RWPE2 (cell line): ENCODE measurements around the gene TECTA.

Source experiments
- ATAC-seq: fragments of 200-7000 bp; cut with Tn5 transposase; 3 replicates; pipeline ENCODE4 v1.9.1; 2021; ENCODE audit warnings: low read depth
- DNase-seq: peaks from one replicate; pipeline ENCODE4 v3.0.0-alpha.2; 2020; ENCODE audit warnings: low spot score
- H3K27ac ChIP-seq: fragments of 450-650 bp; 2 replicates; pipeline ENCODE4 v1.5.1; 2017; ENCODE audit warnings: mild to moderate bottlenecking; ENCODE audit not compliant: poor library complexity, severe bottlenecking
- H3K27me3 ChIP-seq: fragments of 250-450 bp; sonication (Bioruptor Pico); 2 replicates; pipeline ENCODE4 v1.5.1; 2021; ENCODE audit warnings: mild to moderate bottlenecking, moderate library complexity; ENCODE audit not compliant: insufficient read depth, poor library complexity, severe bottlenecking
- H3K36me3 ChIP-seq: fragments of 250-450 bp; sonication (Bioruptor Pico); 2 replicates; pipeline ENCODE4 v1.5.1; 2020; ENCODE audit warnings: low read depth, mild to moderate bottlenecking, moderate library complexity
- H3K4me1 ChIP-seq: fragments of 250-450 bp; sonication (Bioruptor Pico); 2 replicates; pipeline ENCODE4 v1.5.1; 2021; ENCODE audit warnings: mild to moderate bottlenecking, moderate library complexity; ENCODE audit not compliant: insufficient read depth, poor library complexity, severe bottlenecking
- H3K4me3 ChIP-seq: fragments of 250-450 bp; sonication (Bioruptor Pico); 2 replicates; pipeline ENCODE4 v1.5.1; 2021; ENCODE audit warnings: mild to moderate bottlenecking, moderate library complexity; ENCODE audit not compliant: severe bottlenecking
- H3K9me3 ChIP-seq: fragments of 250-450 bp; sonication (Bioruptor Pico); 2 replicates; pipeline ENCODE4 v1.5.1; 2021; ENCODE audit warnings: mild to moderate bottlenecking, moderate library complexity; ENCODE audit not compliant: severe bottlenecking
- TF ChIP-seq, protein P1 (sequence below): fragments of 450-650 bp; IDR thresholded peaks from one replicate; pipeline ENCODE4 v1.5.1; 2017; ENCODE audit warnings: mild to moderate bottlenecking, moderate library complexity; ENCODE audit not compliant: poor library complexity, severe bottlenecking

TECTA gene

DNA sequence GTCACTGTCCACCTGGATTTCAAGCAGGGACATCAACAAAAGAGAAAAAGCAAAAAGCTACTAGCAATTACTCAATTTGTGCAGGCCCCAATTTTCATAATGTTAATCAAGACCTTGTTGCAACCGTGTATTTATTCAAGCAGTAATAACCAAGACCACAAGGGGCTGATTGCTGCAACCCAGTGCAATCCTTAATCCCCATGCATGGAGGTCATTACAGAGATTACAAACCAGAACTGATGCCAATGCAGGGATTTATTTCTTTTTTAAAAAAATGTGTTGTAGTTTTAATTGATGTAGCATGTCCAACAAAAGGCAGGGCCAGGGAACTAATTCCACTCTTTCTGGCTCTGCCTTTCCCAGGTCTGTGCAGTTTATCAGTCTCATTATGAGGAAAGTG is 18.4 kb downstream of the TECTA start:
- H3K27ac ChIP-seq = no peak overlapping the region
- H3K27me3 ChIP-seq = no peaks in the 10 kb centered on the region
- DNase-seq = no peak
- TF ChIP-seq, protein P1, sequence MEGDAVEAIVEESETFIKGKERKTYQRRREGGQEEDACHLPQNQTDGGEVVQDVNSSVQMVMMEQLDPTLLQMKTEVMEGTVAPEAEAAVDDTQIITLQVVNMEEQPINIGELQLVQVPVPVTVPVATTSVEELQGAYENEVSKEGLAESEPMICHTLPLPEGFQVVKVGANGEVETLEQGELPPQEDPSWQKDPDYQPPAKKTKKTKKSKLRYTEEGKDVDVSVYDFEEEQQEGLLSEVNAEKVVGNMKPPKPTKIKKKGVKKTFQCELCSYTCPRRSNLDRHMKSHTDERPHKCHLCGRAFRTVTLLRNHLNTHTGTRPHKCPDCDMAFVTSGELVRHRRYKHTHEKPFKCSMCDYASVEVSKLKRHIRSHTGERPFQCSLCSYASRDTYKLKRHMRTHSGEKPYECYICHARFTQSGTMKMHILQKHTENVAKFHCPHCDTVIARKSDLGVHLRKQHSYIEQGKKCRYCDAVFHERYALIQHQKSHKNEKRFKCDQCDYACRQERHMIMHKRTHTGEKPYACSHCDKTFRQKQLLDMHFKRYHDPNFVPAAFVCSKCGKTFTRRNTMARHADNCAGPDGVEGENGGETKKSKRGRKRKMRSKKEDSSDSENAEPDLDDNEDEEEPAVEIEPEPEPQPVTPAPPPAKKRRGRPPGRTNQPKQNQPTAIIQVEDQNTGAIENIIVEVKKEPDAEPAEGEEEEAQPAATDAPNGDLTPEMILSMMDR = no peak
- no peak overlapping the region for H3K4me3 ChIP-seq
- peaks cover 2% of the 10 kb centered on the region for H3K9me3 ChIP-seq
- H3K4me1 ChIP-seq = no peaks in the 10 kb centered on the region
- no peak for ATAC-seq
- no peaks in the 10 kb centered on the region for H3K36me3 ChIP-seq

DNA sequence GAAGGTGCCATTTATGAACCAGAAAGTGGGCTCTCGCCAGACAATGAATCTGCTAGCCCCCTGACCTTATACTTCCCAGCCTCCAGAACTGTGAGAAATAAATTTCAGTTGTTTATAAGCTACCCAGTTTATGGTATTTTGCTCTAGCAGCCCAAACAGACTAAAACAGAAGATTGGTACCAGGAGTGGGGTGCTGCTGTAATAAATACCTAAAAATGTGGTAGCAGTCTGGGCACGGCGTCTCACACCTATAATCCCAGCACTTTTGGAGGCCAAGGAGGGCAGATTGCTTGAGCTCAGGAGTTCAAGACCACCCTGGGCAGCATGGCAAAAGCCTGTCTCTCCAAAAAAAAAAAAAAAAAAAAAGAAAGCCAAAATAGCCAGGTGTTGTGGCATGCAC is 21.3 kb downstream of the TECTA start:
- H3K9me3 ChIP-seq = peaks cover 2% of the 10 kb centered on the region
- TF ChIP-seq, protein P1 = no peak
- H3K27ac ChIP-seq = no peak overlapping the region
- DNase-seq (no peak), ATAC-seq (no peak)
- H3K4me1 ChIP-seq = no peaks in the 10 kb centered on the region
- H3K36me3 ChIP-seq = no peaks in the 10 kb centered on the region
- no peak overlapping the region for H3K4me3 ChIP-seq
- no peaks in the 10 kb centered on the region for H3K27me3 ChIP-seq

DNA sequence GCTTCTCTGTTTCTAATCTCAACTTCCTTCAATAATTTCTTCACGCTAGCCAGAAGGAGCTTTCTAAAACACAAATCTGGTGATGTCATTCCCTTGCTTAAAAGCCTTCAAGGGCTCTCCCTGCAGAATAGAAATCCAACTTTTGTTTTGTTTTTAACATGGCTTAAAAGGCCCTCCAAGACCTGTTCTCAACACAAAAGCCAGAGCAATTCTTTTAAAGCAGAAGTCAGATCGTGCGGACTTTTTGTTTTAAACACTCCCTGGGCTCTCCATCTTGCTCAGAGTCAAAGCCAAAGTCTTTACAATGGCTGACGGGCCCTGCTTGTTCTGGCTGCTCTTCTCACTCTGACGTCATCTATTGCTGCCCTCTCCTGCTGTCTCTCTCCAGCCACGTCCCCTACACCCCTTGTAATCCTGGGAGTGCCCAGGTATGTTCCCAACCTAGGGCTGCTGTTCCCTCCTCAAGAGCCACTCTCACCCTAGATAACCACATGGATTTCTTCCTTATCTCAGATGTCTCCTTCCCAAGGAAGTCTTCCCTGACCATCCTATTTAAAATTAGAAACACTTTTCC is 22.5 kb downstream of the TECTA start:
- TF ChIP-seq, protein P1 = no peak
- Histone ChIP-seq H3K4me1 (no peaks in the 10 kb centered on the region), H3K36me3 (no peaks in the 10 kb centered on the region), H3K27me3 (no peaks in the 10 kb centered on the region), H3K9me3 (peaks cover 2% of the 10 kb centered on the region), H3K4me3 (no peak overlapping the region), H3K27ac (no peak overlapping the region)
- DNase-seq = no peak
- ATAC-seq = no peak

DNA sequence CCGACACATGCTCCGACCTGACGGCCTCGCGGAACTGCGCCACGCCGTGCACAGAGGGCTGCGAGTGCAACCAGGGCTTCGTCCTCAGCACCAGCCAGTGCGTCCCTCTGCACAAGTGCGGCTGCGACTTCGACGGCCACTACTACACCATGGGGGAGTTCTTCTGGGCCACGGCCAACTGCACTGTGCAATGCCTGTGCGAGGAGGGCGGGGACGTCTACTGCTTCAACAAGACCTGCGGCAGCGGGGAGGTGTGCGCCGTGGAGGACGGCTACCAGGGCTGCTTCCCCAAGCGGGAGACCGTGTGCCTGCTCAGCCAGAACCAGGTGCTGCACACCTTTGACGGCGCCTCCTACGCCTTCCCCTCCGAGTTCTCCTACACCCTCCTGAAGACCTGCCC is 26.8 kb downstream of the TECTA start:
- H3K27me3 ChIP-seq = no peaks in the 10 kb centered on the region
- no peaks in the 10 kb centered on the region for H3K4me1 ChIP-seq
- no peaks in the 10 kb centered on the region for H3K9me3 ChIP-seq
- no peaks in the 10 kb centered on the region for H3K36me3 ChIP-seq
- no peak for ATAC-seq
- no peak for DNase-seq
- no peak overlapping the region for H3K4me3 ChIP-seq
- H3K27ac ChIP-seq = no peak overlapping the region
- TF ChIP-seq, protein P1 = no peak
